NCI-H1694 (cell line): ENCODE data around the gene ATG9A.
"Not testable (repeated sequence)": the region's sequence is repeated elsewhere in the genome, so short reads cannot be mapped to it uniquely, and the experiment has no call there.

Source experiments
- DNase-seq: peaks from one replicate; lab custom pipeline; 2025; lab: John Stamatoyannopoulos, UW

The ATG9A gene

GRCh38 chr2:219206328-219207133, 22.9 kb downstream of the ATG9A start, which contains the start of gene ZFAND2B:
Gene ZFAND2B (plus strand): TSS chr2:219206782. CDS start chr2:219206988, 206 bp downstream.
- DNase-seq = peak; percentile 84

DNA sequence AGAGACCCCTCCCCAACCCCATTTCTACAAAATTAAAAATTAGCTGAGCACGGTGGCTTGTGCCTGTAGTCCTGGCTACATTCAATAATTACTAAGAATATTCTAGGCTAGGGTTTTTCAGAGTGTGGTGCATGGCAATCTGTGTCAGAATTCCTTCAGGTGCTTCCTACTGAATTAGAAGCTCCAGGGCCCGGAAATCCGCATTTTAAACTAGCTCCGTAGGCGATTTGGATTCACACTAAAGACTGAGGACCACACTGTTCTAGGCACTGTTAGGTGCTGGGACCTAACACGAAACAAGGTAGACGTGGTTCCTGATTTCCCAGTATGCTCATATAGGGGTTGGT, 23.5 kb downstream of the ATG9A start:
- DNase-seq = no peak

GRCh38 chr2:219205165-219205538, 24.3 kb downstream of the ATG9A start:
- DNase-seq = no peak

- DNase-seq = no peak
Measured at GRCh38 chr2:219204425-219205164, 24.8 kb downstream of the ATG9A start.

DNA sequence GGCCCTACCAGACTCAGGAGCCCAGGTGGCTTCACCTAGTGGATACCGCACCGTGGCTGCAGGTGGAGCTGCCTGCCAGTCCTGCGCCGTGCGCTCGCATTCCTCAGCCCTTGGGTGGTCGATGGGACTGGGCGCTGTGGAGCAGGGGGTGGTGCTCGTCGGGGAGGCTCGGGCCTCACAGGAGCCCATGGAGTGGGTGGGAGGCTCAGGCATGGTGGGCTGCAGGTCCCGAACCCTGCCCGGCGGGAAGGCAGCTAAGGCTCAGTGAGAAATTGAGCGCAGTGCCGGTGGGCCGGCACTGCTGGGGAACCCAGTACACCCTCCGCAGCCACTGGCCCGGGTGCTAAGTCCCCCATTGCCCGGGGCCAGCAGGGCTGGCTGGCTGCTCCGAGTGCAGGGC, 28.1 kb downstream of the ATG9A start:
- DNase-seq = not testable (repeated sequence)

- DNase-seq = not testable (repeated sequence)
Measured at GRCh38 chr2:219200502-219201326, 28.7 kb downstream of the ATG9A start.

DNA sequence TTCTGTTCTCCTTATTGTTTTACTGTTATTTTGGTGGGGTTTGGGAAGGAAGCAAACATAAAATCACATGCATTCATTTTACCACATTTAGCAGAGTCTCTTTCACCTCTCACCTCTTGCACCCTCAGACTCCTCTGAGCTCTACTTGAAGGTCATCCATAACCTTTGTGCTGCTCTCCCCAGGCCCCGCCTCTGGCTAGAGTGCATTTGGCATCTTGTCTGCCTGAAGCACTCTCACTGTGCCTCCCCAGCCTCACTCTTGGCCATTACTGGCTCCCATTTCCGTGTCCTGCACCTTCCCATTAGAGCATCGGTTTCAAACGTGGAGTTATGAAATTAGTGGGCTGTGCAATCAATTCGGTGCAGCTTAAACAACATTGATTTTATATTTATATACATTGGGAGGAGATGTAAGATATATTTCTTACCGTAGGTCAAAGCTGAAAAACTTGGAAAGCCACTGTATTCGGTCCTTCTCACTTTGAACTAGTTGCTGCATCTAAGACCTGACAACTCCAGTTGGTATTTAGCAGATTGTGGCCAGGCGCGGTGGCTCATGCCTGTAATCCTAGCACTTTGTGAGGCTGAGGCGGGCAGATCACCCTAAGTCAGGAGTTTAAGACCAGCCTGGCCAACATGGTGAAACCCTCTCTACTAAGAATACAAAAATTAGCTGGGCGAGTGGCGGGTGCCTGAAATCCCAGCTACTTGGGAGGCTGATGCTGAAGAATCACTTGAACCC, 29.8 kb downstream of the ATG9A start:
- DNase-seq = no peak

DNA sequence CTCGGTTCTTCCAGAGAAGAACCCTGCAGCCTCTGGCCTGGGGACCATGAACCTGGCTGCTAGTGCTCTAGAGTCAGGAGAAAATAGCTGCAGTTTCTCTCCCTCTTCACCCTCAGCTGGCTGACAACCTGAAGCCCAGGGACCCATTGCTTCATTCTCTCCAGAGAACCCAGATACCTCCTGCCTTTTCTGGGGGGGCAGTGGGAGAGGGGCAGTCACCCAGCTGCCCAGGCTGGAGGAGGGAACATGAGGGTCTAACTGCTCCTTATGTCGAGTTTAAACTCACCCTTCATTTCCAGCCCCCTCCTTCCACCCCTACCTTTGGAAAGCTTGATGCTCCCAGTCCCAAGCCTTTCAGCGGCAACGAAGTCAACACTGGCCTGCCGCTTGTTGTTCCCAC, 30.5 kb downstream of the ATG9A start:
- no peak for DNase-seq

GRCh38 chr2:219197388-219197787, 32.0 kb downstream of the ATG9A start:
- no peak for DNase-seq

DNA sequence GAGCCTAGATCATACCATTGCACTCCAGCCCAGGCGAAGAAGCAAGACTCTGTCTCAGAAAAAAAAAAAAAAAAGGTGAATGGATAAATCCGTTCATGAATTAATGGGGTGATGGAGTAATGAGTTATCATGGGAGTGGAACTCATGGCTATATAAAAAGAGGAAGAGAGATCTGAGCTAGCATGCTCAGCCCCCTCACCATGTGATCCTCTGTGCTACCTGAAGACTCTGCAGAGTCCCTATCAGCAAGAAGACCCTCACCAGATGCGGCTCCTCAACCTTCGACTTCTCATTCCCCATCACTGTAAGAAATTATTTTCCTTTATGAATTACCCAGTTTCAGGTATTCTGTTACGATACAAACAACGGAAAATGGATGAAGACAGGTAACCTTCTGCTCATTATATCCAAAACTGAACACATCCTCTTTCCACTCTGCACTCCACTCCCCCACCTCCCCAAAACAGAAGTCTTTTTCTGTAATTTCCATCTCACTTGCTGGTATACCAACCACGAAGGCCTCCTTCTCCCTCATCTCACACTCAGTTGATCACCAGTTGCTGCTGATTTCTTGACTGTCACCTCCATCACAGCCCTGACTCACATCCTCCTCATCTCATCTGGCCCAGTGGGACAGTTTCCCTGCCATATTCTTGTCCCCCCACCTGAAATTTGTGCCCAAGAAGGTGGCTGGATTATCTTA, 42.5 kb downstream of the ATG9A start:
- DNase-seq = no peak

- peak; percentile 72 for DNase-seq
Measured at GRCh38 chr2:219184121-219184520, 45.3 kb downstream of the ATG9A start.

DNA sequence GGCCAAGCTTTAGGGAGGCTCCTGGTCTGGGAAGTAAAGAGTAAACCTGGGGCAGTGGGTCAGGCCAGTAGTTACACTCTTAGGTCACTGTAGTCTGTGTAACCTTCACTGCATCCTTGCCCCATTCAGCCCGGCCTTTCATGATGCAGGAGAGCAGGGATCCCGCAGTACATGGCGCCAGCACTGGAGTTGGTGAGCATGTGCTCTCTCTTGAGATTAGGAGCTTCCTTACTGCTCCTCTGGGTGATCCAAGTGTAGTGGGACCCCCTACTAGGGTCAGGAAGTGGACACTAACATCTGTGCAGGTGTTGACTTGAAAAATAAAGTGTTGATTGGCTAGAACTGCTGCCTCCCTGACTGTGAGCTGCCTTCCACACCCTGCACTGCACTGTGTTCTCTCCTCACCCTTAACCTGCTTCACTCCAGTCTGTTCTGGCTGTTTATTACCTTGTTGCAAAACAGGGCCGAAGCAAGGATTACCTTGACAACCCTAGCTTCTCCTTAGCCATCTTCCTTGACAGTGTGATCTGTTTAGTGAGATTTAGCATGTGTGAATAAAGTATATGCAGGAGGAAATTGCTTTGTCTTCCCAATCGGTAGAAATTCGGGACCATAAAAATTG, 46.2 kb downstream of the ATG9A start:
- DNase-seq = no peak

GRCh38 chr2:219182331-219183150, 46.9 kb downstream of the ATG9A start:
- no peak for DNase-seq

- DNase-seq = no peak
Measured at GRCh38 chr2:219181531-219181930, 47.9 kb downstream of the ATG9A start.

- no peak for DNase-seq
Measured at GRCh38 chr2:219180961-219181360, 48.5 kb downstream of the ATG9A start.

DNA sequence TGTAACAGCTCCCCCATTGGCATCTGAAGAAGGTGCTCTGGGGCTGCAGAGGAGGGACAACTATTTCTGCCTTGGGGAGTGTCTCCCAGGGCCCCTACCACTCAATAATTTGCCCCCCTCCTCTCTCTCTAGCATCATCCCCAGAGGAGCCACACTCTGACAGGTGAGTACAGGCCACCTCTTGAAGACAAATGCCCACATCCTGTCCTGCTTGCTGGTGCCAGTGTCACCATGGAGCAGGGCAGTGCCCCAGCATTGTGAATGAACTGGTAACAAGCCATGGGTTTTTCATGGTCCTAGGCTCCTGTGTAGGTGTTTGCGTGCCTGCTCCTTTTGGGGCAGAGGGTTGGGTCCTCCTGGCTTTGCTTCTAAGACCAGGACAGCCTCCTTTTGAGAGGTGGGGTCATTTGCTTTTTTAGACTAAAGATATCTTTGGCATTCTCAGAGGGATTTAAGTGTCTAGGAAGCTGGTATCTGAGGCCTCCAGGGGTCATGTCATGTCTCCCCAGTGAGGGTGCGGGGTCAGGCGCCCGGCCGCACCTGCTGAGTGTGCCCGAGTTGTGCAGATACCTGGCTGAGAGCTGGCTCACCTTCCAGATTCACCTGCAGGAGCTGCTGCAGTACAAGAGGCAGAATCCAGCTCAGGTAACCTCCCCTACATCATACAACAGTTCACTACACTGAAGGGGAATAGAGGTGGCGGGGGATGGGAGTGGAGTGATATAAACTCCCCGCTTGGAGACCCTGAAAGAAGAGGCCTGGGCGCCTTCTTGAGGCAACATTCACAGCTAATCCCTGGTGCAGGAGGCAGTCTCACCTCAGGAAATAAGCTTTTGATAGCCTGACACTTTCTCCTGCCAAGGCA, 49.6 kb downstream of the ATG9A start:
- DNase-seq = no peak

- peak; percentile 5 for DNase-seq
Measured at GRCh38 chr2:219178377-219179175, 50.9 kb downstream of the ATG9A start.
